HG03280 (cell line): ENCODE measurements around the gene G2E3.
"Not testable (repeated sequence)": the region's sequence is repeated elsewhere in the genome, so short reads cannot be mapped to it uniquely, and the experiment has no call there.

ENCODE experiments used
- ATAC-seq: cut with Tn5 transposase; IDR thresholded peaks from one replicate; pipeline ENCODE4 v1.9.1; 2021; ENCODE audit warnings: mild to moderate bottlenecking, moderate library complexity; ENCODE audit not compliant: unreplicated experiment

The G2E3 gene

GRCh38 chr14:30600922-30601918 lies 42.3 kb downstream of the G2E3 start:
- no peak for ATAC-seq

- ATAC-seq, result no peak
These were observed 44.4 kb downstream of the G2E3 start for GRCh38 chr14:30603402-30603801.

GRCh38 chr14:30604696-30605095 lies 45.7 kb downstream of the G2E3 start:
- ATAC-seq, result not testable (repeated sequence)

GRCh38 chr14:30607156-30607780 lies 48.3 kb downstream of the G2E3 start:
- no peak for ATAC-seq

- ATAC-seq, result no peak
These were observed 49.6 kb downstream of the G2E3 start for GRCh38 chr14:30608533-30609006.

GRCh38 chr14:30610787-30611343 lies 51.9 kb downstream of the G2E3 start:
- no peak for ATAC-seq

GRCh38 chr14:30614155-30614554 lies 55.2 kb downstream of the G2E3 start:
- no peak for ATAC-seq

GRCh38 chr14:30620178-30620577 lies 61.2 kb downstream of the G2E3 start:
- ATAC-seq, result peak; percentile 47

GRCh38 chr14:30621354-30621939 lies 62.5 kb downstream of the G2E3 start:
- ATAC-seq, result peak; percentile 9

GRCh38 chr14:30621940-30622830 lies 63.2 kb downstream of the G2E3 start, which contains the start of gene SCFD1:
TSS of gene SCFD1 (plus strand) at chr14:30622319. CDS start at chr14:30622339, 20 bp downstream.
- peak; percentile 94 for ATAC-seq

- no peak for ATAC-seq
These were observed 64.6 kb downstream of the G2E3 start for GRCh38 chr14:30623412-30624131.

GRCh38 chr14:30624132-30624423 lies 65.1 kb downstream of the G2E3 start:
- no peak for ATAC-seq

- no peak for ATAC-seq
These were observed 66.6 kb downstream of the G2E3 start for GRCh38 chr14:30625533-30625932.

- not testable (repeated sequence) for ATAC-seq
These were observed 70.5 kb downstream of the G2E3 start for GRCh38 chr14:30629432-30629831.

GRCh38 chr14:30630248-30630647 lies 71.3 kb downstream of the G2E3 start:
- ATAC-seq, result no peak

- ATAC-seq, result no peak
These were observed 73.8 kb downstream of the G2E3 start for GRCh38 chr14:30632730-30633129.

GRCh38 chr14:30638926-30639325 lies 80.0 kb downstream of the G2E3 start:
- no peak for ATAC-seq

- no peak for ATAC-seq
These were observed 82.2 kb downstream of the G2E3 start for GRCh38 chr14:30641207-30641606.

GRCh38 chr14:30644462-30644861 lies 85.5 kb downstream of the G2E3 start:
- ATAC-seq, result not testable (repeated sequence)

- no peak for ATAC-seq
These were observed 86.6 kb downstream of the G2E3 start for GRCh38 chr14:30645600-30645999.
